22Rv1 (cell line): ENCODE data around the gene UPK3A.
"Not testable (repeated sequence)": the region's sequence is repeated elsewhere in the genome, so short reads cannot be mapped to it uniquely, and the experiment has no call there.

Experiments used
- H3K27ac ChIP-seq: fragments of 450-650 bp; 2 replicates; pipeline ENCODE4 v1.5.1; 2017
- ZFX ChIP-seq: fragments of 450-650 bp; IDR thresholded peaks from 2 replicates; pipeline ENCODE4 v1.6.1; 2017; ENCODE audit warnings: antibody characterized with exemption, borderline replicate concordance
- TF ChIP-seq, protein P1 (sequence below): fragments of 450-650 bp; IDR thresholded peaks from 2 replicates; pipeline ENCODE4 v1.5.1; 2017; ENCODE audit warnings: mild to moderate bottlenecking

UPK3A gene

DNA sequence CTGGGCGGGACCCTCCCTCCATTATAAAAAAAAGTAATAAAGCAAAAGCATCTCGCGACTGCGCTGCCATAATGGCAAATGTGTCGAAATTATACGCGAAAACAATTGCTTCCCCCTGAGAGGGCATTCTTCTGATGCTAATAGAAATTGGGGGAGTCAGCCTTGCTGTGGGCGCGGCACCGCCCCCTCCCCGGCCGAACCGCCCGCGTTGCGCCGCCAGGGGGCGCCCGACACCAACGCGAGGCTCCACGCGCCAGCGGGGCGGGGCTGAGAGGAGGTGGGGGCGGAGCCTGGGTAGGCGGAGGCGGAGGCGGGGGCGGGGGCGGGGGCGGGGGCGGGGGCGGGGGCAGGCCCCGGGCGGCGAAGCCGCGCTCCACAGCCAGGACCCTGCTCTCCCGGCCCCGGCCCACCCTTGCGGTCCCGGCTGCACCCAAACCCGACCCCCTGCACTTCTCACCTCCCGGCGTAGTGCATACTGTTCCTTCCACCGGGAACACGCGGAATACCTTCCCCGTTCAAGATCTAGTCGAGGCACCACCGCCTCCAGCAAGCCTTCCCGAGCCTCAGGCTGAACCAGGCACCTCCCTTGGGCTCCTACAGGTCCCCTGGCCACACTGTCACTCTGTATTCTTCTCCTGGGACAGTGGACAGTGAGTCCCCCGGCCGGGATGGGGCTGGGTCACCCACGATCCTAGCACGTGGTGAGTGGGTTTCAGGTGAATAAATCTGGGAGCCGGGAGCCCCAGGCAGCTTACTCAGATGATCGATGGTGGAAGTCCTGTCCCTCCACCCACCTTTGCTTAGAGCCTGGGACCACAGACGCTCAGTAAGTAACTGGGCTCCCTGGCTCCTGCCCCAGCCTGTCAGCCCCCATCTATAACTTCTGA lies 15.5 kb upstream of the UPK3A start:
- TF ChIP-seq ZFX, result no peak
- TF ChIP-seq, protein P1, sequence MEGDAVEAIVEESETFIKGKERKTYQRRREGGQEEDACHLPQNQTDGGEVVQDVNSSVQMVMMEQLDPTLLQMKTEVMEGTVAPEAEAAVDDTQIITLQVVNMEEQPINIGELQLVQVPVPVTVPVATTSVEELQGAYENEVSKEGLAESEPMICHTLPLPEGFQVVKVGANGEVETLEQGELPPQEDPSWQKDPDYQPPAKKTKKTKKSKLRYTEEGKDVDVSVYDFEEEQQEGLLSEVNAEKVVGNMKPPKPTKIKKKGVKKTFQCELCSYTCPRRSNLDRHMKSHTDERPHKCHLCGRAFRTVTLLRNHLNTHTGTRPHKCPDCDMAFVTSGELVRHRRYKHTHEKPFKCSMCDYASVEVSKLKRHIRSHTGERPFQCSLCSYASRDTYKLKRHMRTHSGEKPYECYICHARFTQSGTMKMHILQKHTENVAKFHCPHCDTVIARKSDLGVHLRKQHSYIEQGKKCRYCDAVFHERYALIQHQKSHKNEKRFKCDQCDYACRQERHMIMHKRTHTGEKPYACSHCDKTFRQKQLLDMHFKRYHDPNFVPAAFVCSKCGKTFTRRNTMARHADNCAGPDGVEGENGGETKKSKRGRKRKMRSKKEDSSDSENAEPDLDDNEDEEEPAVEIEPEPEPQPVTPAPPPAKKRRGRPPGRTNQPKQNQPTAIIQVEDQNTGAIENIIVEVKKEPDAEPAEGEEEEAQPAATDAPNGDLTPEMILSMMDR, result peak; percentile 92
- peak overlapping the region; percentile 30; the same call in 1 of the 2 replicates for H3K27ac ChIP-seq

DNA sequence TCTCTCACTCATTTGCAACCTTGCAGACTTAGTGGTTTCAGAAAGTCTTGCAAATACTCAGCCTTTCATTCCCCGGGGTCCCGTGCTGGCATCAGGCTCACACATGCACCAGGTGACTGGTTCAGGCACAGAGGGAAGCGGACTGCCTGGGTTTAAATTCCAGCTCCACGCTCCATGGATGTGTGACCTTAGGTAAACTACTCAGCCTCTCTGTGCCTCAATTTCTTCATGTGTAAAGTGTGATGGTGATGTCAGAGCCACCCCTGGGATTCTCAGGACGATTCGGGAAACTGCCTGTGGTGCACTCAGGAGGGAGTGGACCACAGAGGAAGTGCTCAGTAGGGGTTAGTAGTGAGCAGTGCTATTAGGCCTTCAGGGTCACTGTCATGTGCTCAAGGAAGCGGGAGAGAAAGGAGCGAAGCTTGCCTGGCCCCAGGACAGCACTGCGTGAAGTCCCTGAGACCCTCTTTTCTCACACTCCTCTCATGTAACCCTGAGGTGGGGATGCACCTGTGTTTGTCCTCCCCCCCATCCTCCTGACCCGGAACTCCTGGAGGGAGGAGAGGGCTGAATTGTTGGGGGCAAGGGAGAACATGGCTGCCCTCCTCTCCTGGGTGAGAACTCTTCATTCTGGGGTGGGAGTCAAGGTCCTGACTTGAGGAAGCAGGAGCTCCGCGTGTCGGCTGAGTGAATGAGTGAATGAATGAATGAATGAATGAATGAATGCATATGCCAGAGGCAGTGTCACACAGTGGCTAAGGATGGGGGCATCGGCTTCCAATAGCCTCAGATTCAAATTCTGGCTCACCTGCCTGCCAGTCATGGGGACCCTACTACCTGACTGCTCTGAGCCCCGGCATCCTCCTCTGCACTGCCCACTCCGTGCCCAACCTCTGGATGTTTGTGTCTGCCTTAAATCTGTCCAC lies 14.4 kb upstream of the UPK3A start:
- H3K27ac ChIP-seq, result no peak overlapping the region
- TF ChIP-seq, protein P1, result no peak
- TF ChIP-seq ZFX, result no peak

DNA sequence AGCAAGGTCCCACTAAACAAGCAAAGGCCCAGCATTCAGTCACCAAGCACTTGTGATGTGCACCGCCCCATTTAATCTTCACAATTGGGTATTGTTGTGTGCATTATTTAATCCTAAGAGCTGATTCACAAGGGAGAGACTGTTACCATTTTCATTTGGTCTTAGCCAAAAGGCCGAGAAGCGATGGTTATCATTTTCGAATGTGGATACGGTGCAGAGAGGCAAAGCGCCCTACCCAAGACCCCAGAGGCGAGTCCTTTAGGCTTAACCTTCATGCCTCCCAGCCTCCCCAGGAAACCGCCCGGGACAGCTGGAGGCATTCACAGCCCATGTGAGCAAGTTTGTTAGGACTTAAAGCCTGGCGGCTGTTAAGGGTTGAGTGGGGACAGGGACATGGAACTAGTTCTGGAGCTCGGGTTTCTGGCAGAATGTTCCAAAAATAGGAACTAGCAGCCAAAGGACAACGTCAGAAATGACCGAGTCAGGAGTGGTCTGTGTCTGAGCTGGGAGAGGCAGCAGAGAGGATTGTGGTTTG lies 13.0 kb upstream of the UPK3A start:
- H3K27ac ChIP-seq, result no peak overlapping the region
- TF ChIP-seq, protein P1, result no peak
- no peak for TF ChIP-seq ZFX

DNA sequence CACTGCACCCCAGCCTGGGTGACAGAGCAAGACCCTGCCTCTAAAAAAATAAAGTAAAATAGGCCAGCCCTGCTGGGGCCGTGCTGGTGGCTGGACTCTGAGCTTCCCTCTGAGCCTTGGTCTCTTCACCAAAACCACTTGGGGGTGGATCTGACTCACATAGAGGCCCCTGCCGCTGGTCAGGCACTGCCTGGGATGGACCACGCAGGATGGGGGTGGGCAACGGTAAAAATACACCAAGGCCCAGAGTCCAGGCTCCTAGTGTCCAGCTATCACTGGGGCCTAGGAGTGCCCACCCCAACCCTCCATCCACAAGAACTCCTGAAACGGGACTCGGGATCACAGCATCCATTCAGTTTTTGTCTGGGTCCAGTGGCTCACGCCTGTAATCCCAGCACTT lies 12.3 kb upstream of the UPK3A start:
- TF ChIP-seq, protein P1, result no peak
- TF ChIP-seq ZFX, result no peak
- no peak overlapping the region for H3K27ac ChIP-seq

DNA sequence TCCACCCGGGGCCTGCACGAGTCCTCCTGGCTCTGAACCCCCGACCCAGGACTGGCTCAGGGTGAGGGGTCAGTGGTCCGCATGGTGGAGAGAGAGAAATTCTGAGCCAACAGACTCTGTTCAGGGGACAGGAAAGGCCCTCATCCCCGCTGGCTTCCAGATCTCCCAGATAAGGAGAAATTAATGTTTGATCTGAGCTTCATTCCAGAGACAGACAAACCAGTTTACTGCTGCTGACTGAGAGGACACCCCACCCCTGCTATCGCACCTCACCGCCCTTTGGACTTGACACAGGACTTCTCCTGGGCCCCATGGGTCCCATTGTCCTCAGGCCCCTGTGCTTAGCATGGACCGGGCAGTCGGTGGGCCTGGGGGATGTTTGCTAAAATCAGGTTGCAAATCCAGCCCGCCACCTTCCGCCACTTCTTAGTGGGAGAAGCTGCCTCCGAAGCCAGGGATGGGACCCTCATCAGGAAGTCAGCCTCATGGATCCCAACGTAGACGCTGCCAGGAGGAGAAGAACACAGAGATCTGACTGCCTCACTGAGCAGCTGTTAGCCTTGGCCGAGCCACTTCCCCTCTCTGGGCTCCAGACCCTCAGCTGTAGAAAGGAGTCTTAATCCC lies 11.2 kb upstream of the UPK3A start:
- H3K27ac ChIP-seq, result no peak overlapping the region
- no peak for TF ChIP-seq ZFX
- TF ChIP-seq, protein P1, result no peak

DNA sequence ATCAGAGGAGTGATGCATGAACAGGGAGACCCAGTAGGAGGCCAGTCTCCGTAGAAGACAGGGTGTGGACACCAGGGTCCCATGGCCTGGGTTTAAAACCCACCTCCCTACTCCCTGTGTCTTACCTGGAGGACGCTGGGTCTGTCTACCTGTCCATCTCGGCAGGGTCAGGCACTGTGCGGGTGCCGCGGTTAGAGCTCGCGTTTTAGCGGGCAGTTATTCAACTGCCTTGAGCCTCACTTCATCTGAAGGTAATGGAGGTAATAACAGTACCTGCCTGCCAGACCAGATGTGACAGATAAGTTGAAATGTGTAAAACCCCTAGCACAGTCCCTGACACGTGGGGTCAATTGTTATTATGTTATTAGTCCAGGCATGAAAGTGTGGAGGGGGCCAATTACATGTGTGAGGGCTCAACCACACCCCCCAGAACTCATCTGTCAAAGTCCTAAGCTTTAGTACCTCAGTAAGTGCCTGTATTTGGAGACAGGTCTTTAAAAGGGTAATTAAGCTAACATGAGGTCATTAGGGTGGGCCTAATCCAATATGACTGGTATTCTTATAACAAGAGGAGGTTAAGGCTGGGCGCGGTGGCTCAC lies 8.1 kb upstream of the UPK3A start:
- TF ChIP-seq ZFX, result no peak
- TF ChIP-seq, protein P1, result no peak
- H3K27ac ChIP-seq, result no peak overlapping the region

DNA sequence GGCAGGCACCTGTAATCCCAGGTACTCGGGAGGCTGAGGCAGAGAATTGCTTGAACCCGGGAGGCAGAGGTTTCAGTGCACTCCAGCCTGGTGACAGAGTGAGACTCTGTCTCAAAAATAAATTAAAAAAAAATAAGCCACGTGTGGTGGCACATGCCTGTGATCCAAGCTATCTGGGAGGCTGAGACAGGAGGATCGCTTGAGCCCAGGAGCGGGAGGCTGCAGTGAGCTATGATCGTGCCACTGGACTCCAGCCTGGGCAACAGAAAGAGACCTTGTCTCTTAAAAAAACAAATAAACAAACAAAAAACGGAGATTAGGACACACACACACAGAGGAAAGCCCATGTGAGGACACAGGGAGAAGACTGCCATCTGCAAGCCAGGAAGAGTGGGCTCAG lies 7.0 kb upstream of the UPK3A start:
- H3K27ac ChIP-seq, result not testable (repeated sequence)
